ENCODE results near the gene TMEM247. TPM values are rescaled to one million over a fixed set of nuclear protein-coding genes. Genes with fewer than 3 reads are reported as not detected.

TMEM247 gene
- total RNA-seq, 1 donor from 2014 or later: not detected

GRCh38 chr2:46481198-46482193 lies 2.1 kb downstream of the TMEM247 start:
- intact Hi-C loops (cut with DNase I): no loop called here
- ATAC-seq (ENCODE audit: poor library complexity) (no peak), DNase-seq (no peak)

GRCh38 chr2:46482490-46482889 lies 3.1 kb downstream of the TMEM247 start:
- ATAC-seq (ENCODE audit: poor library complexity) (no peak), DNase-seq (no peak)
- intact Hi-C loops (cut with DNase I): no loop called here

GRCh38 chr2:46485002-46485401 lies 5.6 kb downstream of the TMEM247 start:
- ATAC-seq (ENCODE audit: poor library complexity) (no peak), DNase-seq (no peak)
- intact Hi-C loops (cut with DNase I): no loop called here

- DNase-seq: no peak
- intact Hi-C loops (cut with DNase I): no loop called here
- ATAC-seq (ENCODE audit: poor library complexity): no peak
Measured at GRCh38 chr2:46486436-46486835, 7.1 kb downstream of the TMEM247 start.

GRCh38 chr2:46487667-46488335 lies 8.4 kb downstream of the TMEM247 start:
- DNase-seq: peak; percentile 91
- peak; percentile 89 for ATAC-seq (ENCODE audit: poor library complexity)
- intact Hi-C loops (cut with DNase I): no loop called here

GRCh38 chr2:46488389-46488788 lies 9.0 kb downstream of the TMEM247 start:
- intact Hi-C loops (cut with DNase I): no loop called here
- no peak for DNase-seq
- ATAC-seq (ENCODE audit: poor library complexity): no peak

- intact Hi-C loops (cut with DNase I): no loop called here
- ATAC-seq (ENCODE audit: poor library complexity) (peak; percentile 21), DNase-seq (no peak)
Measured at GRCh38 chr2:46489423-46490174, 10.2 kb downstream of the TMEM247 start.

GRCh38 chr2:46490521-46491141 lies 11.3 kb downstream of the TMEM247 start:
- ATAC-seq (ENCODE audit: poor library complexity) (peak; percentile 85), DNase-seq (peak; percentile 78)
- intact Hi-C loops (cut with DNase I): no loop called here

- intact Hi-C loops (cut with DNase I): no loop called here
- ATAC-seq (ENCODE audit: poor library complexity) (no peak), DNase-seq (no peak)
Measured at GRCh38 chr2:46492301-46492700, 12.9 kb downstream of the TMEM247 start.

- intact Hi-C loops (cut with DNase I): no loop called here
- ATAC-seq (ENCODE audit: poor library complexity) (no peak), DNase-seq (no peak)
Measured at GRCh38 chr2:46493241-46493970, 14.0 kb downstream of the TMEM247 start.

GRCh38 chr2:46493971-46494250 lies 14.5 kb downstream of the TMEM247 start:
- no peak for DNase-seq

GRCh38 chr2:46494596-46494995 lies 15.2 kb downstream of the TMEM247 start:
- no peak for ATAC-seq (ENCODE audit: poor library complexity)
- intact Hi-C loops (cut with DNase I): no loop called here
- no peak for DNase-seq

More at GRCh38 chr2:46493971-46494250, 14.5 kb downstream of the TMEM247 start:
- intact Hi-C loops (cut with DNase I): no loop called here
- no peak for ATAC-seq (ENCODE audit: poor library complexity)

GRCh38 chr2:46495231-46496030 lies 16.1 kb downstream of the TMEM247 start:
- ATAC-seq (ENCODE audit: poor library complexity) (no peak), DNase-seq (no peak)
- intact Hi-C loops (cut with DNase I): no loop called here

- ATAC-seq (ENCODE audit: poor library complexity) (no peak), DNase-seq (no peak)
- intact Hi-C loops (cut with DNase I): no loop called here
Measured at GRCh38 chr2:46497766-46498165, 18.4 kb downstream of the TMEM247 start.

- intact Hi-C loops (cut with DNase I): no loop called here
- ATAC-seq (ENCODE audit: poor library complexity) (no peak), DNase-seq (no peak)
Measured at GRCh38 chr2:46498681-46499080, 19.3 kb downstream of the TMEM247 start.

- no peak for DNase-seq
- ATAC-seq (ENCODE audit: poor library complexity): peak; percentile 13
- intact Hi-C loops (cut with DNase I): no loop called here
Measured at GRCh38 chr2:46499392-46499785, 20.0 kb downstream of the TMEM247 start.

GRCh38 chr2:46500801-46501200 lies 21.4 kb downstream of the TMEM247 start:
- ATAC-seq (ENCODE audit: poor library complexity) (no peak), DNase-seq (no peak)
- intact Hi-C loops (cut with DNase I): no loop called here

Measured in Right ventricle myocardium superior (tissue), 1 donor.